Left lobe of liver (tissue), 2 donors: Measurements from ENCODE around the gene SRGAP3. TPM values are rescaled to one million over a fixed set of nuclear protein-coding genes. Genes with fewer than 3 reads are reported as not detected.
"Not testable (repeated sequence)": the region's sequence is repeated elsewhere in the genome, so short reads cannot be mapped to it uniquely, and the experiment has no call there.

Source experiments
- ATAC-seq: fragments of 200-7000 bp; cut with Tn5 transposase; one replicate; pipeline ENCODE4 v1.9.1; 2020; ENCODE audit warnings: mild to moderate bottlenecking, moderate library complexity
- DNase-seq: peaks from one replicate; pipeline ENCODE4 v3.0.0-alpha.2; 2020; ENCODE audit warnings: low spot score
- total RNA-seq: library from RNA; stranded (reverse); gene quantifications from one replicate; pipeline ENCODE4 v1.2.1, GENCODE V29; 2021
- donor health status: DM: no; HTN: no; CAD: no; lungs with moderate emphysema.
- donor health status: DM: no; HTN: yes; CAD: no.

The SRGAP3 gene
- total RNA-seq, 1 donor from 2014 or later: 2.8 TPM

DNA sequence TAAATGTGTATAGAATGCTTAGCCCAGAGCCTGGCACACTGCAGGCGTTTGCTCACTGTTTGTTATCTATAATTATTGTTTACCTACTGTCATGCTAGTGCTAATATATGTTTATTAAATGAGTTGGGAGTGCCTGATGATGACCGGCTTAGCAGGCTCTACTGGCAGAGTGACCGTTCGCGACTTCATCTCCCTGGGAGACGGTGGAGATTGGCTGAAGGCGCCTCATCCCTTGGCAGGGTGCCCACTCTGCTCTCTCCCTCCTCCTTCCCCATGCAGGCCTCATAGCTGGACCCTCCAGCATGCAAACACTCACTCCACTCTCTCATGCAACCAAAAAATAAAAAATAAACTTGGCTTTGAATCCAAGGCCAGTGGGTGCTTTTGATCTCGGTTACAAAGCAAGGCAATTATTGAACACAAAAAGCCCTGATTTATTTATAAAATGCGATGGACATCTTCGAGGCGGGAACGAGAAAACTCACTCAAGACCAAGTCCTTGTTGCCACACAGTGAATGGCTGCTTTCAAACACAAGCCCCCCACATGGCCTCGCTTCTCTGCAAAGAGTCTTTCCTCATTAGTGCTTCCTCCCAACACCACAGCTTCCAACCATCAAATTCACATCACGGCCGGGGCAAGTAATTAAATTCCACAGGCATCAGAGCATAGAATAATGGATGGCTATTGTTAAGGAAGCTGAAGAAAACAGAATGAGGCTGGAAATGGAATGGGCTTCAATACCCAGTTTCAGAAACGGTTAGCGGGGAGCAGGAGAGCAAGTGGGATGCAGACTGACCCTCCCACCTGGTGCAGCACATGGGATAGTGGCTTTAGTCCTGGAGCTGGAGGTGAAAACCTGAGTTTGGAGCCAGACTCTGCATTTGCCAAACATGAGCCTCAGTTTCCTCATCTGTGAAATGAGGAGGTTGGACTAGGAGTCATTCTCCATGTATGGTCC, 150.4 kb downstream of the SRGAP3 start:
- ATAC-seq: no peak
- peak; percentile 35 for DNase-seq

DNA sequence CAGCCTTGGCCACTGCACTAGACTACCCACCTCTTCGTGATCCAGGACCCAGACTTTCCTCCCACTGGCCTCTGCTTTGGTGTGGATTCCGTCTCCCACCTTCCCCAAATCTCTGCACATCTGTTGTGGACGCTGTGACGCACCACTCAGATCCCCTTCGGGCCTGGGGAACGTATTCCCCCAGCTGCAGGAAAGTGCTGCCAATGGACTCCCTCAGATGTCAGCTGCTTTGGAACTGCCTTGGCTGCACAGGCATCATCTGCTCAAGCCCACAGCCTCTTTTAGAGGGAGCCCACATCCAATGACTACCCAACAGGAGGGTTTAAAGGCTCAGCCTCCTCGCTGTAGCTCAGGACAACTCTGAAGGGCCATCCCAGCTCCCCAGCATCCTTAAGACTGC, 152.0 kb downstream of the SRGAP3 start:
- ATAC-seq: no peak
- no peak for DNase-seq

DNA sequence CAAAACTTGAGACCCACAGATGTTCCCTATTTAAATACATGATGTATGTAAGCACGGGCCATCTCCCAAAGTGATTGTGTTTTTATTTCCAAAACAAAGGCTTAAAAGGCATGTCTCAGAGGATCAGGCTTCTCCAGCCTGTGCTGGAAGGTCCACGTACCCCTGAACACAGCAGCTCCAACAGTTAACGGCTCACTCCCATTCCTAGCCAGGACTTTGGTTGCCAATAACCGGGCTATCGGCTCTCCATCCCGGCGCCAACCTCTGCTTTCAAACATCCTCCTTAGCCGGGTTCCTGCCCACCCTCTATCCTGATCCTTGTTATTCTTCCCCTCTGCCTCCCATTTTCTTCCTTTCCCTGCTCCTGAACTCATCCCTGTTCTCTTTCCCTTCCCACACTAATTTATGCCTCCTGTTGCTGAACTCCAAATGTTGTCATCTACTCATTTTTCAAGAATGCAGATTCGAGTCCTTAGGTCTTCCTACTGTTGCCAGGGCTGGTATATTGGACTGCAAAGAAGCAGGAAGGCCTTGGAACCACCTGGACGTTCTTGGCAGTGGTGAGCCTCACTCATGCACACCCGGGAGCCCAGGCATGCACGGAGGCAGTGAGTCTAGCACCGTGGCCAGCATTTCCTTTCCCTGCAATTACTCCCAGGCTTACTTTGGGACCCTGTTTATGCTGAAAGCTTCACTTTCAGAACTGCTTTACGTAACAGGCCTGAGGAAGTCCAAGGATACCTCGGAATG, 157.8 kb downstream of the SRGAP3 start:
- ATAC-seq (no peak), DNase-seq (peak; percentile 22)

DNA sequence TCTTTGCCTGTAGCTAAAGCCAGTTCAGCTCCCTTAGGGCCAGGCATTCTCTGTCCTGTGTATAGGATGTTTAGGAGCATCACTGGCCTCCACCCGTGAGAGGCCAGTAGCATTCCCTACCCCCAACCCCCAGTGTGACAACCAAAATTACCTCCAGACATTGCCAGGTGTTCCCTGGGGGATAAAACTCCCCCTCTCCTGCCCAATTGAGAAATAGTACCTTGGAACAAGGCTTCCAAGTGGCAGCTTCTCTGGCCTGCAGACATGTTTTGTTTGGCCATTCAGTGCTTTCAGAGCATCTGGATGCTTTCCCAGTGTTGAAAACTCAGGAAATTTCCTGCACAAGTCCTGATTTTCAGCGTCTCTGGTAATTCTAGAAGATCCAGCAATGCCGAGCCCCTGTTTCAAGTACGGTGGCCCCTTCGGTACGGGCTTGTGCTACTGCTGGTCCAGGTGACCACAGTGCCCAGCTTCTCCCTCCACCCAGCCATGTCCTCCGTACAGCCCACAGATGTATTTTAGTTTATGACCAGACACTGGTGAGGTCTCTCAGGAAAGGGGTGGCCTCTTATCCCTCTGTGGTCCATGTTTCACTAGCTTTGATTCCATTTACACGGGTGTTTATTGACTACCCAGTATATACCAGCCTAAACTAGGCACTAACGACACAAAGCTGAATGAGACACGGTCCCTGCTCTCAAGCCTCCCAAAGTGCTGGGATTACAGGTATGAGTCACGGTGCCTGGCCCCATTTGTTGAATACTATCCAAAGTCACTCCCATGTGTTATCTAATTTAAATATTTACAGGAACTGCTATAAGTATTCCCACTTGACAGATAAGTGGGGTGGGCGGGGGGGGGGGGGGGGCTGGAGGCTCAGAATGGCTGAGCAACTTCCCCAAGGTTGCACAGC, 160.7 kb downstream of the SRGAP3 start:
- DNase-seq (no peak), ATAC-seq (peak; percentile 37)

DNA sequence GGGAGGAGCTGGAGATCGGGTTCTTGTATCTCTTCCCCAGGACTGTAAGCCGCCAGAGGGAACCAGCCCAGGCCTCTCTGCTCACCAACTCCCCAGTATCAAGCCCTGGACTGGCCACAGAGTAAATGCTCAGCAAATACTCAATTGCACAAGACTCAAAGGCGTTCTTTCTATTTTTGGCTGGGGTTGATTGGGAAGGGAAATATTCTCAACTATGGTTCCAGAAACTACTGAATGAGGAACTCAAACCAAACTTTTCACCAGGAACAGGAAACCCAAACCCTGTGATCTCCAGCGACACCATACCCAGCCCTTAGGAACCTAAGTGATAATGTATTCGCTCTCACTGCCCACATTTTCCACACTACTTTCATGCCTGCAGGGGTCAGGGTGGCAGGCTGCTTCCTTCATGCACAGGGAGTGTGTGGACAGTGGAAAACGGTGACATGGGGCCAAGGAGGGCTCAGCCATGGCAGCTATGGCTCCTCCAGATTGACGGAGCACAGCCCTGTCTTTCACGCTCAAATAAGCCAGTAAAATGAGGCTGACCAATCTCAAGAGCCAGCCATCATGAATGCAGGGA, 161.5 kb downstream of the SRGAP3 start:
- peak; percentile 86 for ATAC-seq
- DNase-seq: no peak

DNA sequence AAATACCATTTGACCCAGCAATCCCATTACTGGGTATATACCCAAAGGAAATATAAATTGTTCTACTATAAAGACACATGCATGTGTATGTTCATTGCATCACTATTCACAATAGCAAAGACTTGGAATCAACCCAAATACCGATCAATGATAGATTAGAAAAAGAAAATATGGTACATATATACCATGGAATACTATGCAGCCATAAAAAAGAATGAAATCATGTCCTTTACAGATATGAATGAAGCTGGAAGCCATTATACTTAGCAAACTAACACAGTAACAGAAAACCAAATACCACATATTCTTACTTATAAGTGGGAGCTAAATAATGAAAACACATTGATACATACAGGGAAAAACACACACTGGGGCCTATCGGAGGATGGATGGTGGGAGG, 164.0 kb downstream of the SRGAP3 start:
- not testable (repeated sequence) for DNase-seq, ATAC-seq

DNA sequence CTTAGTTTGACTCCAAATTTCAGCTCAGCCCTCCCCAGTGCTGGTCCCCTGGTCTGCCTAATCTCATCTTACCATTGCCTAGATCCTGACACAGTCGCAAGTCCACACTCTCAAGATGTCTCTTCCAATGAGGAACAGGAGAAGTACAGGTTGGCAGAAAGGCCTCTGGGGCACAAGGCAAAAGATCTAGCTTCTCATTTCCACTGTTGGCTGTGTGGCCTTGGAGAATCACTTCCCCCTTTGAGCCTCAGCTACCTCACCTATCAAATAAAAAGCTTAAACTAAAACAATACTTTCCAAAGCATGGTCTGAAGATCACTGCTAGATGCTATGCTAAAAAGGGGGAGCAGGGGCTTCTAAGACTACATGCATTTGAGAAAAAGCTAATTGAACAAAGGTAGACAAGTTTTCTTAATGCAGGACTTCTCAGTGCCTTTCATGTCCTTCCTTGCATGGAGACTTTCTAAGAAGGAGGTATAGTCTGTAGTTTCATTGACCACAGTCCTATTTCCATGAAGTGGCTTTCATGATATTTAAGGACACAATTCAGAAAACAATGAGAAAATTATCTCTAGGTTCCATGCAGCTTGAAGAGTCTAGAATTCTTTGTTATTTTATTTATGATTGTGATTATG, 168.1 kb downstream of the SRGAP3 start:
- no peak for ATAC-seq
- DNase-seq: peak; percentile 16

DNA sequence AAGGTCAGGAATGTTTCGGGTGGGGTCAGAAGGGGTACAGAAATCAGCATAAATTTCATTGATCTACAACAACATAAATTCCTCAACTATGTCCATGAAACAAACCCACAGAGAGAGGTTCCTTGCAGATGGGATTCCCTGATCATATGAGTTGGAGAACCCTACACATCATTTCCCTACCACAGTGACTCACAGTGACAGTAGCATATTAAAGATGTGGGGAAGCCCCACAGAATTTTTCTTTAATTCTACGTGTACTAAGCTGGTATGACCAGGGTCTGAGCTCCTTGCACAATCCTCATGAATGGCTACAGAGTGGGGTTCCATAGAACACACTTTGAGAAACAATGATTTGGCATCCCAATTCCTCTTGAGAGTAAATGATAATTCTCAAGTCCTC, 169.3 kb downstream of the SRGAP3 start:
- DNase-seq (no peak), ATAC-seq (no peak)

DNA sequence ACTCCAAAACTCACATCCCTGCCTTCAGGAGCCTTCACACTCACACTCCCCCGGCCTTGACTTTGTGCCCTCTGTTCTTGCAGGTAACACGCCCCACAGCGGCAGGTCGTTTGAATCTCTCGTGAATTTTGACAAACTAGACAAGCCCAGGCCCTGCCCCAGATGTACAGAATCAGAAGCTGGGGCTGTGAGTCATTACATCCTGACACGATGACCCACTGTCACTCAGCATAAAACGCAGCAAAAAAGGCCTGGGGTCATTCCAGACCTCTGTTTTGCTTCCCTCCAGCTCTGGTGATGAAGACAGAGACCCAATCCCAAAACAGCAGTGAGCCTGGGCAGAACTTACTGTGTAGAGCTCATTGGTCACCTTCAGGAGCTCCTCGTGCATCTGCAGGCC, 169.8 kb downstream of the SRGAP3 start:
- no peak for DNase-seq
- ATAC-seq: no peak

DNA sequence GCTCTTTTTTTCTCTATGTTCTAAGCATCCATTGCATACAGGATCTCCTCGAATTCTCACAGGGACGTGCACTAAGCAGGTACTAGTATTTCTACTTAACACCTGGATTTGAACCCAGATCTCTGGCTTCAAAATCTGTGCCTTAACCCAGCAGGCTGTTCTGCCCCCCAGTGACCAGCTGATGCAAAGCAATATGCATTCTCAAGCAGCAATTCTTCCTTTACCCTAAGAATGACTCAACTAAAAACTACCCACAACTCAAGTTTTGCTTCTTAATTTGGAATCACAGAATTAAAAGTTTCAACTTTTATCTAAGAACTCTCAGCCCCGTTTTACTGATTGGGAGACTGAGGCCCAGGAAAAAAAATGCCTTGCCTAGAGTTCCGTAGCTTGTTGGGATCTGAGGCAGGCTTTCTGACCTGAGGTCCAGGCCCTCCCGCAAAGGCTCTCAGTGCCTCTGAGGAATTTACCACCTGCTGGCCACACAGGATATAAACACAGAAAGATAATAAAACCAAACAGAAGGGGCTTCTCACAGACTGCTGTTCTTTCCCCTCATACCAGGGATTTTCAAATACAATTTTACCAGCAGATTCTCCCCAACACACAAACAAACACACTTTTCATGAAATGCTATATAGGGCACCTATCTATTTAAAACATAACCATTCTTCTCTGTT, 170.7 kb downstream of the SRGAP3 start:
- DNase-seq: no peak
- no peak for ATAC-seq

DNA sequence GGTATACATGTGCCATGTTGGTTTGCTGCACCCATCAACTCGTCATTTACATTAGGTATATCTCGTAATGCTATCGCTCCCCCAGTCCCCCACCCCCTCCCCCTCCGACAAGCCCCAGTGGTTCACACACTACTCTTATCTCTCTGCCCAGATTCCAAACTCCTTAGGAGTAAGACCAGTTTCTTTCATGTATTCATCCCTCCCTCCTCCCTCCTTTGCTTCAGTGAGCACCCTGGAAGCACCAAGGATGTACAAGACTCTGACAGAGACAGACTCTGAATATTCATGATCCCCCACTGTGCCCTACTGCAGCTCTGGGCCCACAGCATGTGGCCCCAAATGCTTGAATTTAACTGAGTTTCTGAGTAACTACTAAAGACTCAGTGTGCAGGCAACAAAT, 172.4 kb downstream of the SRGAP3 start:
- DNase-seq (no peak), ATAC-seq (no peak)

DNA sequence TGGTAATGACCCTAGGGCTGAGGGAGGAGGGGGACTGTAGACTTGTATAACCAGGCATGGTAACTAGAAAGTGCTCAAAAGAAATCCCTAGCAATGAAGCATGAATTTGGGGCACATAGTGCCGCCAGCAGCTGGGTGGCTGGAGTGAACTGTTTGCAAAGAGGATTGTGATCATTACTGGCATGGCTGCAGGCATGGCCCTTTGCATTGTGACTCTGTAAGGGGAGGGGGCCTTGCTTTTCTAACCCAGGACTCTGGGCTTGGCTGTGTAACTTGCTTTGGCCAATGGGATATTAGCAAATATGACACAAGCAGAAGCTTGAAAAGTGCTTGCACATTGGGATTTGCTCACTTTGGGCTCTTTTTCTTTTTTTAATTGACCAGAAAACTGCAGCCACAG, 173.7 kb downstream of the SRGAP3 start:
- DNase-seq (no peak), ATAC-seq (no peak)

DNA sequence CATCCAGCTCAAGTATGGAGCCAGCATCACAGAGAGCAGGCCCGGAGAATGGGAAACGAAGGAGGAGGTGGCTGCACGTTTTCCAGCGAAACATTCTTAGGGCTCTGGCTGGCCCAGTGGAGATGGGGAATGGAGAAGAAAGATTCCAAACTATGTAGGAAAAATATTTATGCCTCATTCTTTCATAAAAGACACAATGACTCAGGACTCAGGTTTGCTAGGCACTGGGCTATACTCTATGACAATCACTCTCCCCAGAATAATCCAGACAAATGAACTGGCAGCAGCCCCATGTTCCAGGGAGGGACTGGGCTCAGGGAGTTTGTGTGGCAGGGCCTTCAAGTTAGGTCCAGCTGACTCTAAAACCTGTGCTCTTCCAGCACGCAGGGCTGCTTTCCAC, 175.4 kb downstream of the SRGAP3 start:
- ATAC-seq: no peak
- no peak for DNase-seq

DNA sequence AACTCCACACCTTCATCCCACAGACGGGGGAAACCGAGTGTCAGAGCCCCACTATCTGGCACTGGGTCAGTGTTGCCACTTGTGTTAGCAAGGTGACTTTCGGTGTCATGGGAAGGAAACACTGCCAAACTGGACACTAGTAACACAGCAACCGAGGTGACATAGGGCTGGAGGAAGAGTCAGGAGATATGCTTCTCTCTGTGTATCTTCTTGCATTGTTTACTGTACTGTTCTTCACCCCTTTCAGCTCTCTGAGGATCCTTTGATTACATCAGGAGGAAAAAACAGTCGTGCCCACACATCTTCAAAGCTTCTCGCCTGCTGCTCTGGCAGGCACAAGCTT, 176.8 kb downstream of the SRGAP3 start:
- DNase-seq: no peak
- no peak for ATAC-seq

DNA sequence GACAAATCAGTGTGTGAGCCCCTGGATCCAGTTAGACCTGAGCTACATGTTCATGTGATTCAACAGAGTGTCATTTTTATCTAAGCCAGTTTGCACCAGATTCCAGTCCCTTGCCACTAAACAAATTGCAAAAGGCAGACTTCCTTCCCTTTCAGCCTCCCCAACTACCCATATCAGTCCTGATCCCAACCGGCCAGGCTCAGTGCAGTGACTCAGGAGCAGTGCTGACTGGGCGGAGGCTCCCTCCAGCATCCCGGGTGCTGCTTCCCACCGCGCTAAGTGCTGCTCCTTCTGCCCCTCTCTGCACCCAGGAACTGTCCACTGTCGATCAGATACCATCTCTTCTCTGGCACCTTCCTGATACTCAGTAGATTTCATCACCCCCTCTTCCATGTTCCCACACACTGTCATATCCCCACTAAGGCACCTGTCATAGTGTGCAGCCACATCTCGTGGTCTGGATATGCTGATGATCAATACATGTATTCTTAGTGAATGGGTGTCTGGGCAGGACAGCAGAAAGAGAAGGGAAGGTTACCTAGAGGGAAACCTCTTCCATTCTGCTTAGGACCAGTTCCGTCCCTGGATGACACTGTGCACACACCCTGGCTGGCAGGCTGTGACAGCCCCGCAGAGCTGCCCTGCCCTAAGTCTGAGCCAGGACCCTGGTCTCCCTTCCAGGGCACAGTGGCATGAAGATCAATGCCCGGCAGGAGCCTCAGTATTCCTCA, 177.3 kb downstream of the SRGAP3 start:
- ATAC-seq: no peak
- DNase-seq: no peak

DNA sequence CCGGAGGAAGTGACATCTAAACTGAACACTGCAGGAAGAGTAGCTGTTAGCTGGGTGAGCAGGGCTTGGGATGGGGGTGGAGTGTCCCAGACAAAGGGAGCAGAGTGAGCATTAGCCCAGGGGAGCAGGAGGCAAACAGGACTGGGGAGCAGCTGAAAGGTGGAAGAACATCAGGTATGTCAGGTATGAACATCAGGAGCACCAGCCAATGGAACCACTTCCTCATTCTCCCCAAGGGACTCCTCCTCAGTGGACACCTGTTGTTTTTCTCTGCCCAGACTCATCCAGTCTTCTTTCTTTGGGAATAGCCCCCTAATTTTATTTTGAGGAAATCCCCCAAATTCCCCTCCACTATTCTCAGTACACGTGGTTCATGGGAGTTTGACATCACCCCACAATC, 178.5 kb downstream of the SRGAP3 start:
- DNase-seq (no peak), ATAC-seq (no peak)

DNA sequence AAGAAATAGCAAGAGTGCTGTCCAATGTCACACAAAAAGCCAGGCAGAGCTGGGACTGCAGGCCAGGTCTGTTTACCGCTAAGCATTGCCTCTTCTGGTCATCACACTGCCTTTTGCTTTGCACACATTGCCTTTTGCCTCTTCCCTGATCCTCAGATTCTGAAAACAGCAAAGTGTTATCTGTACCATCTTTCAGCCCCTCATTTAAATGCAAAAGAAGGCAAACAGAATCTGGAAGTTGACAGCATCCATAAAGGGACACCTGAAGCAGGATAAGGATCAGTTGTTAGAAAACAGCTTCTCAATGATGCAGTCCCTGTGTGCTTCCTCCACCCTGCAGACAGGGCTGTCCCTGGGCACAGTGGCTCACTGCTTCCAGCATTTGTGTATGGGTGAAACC, 179.5 kb downstream of the SRGAP3 start:
- ATAC-seq (no peak), DNase-seq (no peak)

DNA sequence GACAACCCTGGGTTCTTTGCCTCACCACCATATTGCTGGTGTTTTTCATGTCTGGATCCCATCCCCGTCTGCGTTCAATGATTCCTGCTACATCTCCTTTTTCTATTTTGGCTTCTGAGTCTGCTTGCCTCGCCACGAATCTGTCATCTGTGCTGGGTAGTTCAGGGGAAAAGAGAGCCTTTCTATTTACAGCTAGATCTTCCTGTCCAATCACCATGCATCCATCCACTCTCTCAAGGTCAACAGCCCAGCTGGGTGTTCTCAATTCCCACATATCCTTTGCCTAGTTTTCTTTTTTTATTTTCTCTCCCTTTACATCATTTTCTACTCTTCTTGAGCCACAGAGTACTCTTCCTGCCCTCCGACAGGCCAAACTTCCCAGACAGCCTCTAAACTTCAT, 181.4 kb downstream of the SRGAP3 start:
- DNase-seq (no peak), ATAC-seq (no peak)

DNA sequence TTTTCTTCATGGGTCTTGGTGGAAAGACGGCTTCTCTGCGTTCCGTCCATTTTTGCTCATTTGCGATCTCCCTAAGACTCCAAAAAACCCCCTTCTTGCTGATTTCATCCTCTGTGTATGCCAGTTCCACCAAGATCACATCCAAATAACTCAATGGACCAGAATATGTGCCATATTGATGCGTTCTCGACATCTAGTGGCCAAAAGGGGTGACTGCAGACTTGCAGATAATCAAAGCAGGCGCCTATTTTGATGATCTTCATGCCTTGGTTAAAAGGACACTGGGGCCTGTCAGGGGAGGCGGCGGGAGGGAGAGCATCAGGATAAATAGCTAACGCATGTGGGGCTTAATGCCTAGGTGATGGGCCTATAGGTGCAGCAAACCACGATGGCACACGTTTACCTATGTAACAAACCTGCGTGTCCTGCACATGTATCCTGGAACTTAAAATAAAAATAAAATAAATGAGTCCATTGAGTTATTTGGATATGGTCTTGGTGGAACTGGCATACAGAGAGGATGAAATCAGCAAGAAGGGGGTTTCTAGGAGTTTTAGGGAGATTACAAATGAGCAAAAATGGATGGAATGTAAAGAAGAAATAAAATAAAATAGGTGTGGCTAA, 182.0 kb downstream of the SRGAP3 start:
- DNase-seq (peak; percentile 50), ATAC-seq (peak; percentile 96)
